NB4 (cell line): Measurements from ENCODE around the gene PELI2.

Source experiments
- CTCF ChIP-seq: IDR thresholded peaks from one replicate; pipeline ENCODE4 v1.5.1; 2012; ENCODE audit warnings: low read depth, low read length
- POLR2A ChIP-seq: IDR thresholded peaks from 2 replicates; pipeline ENCODE4 v1.6.1; 2011; ENCODE audit warnings: mild to moderate bottlenecking; ENCODE audit not compliant: insufficient read length; ENCODE audit errors: extremely low read depth

DNA sequence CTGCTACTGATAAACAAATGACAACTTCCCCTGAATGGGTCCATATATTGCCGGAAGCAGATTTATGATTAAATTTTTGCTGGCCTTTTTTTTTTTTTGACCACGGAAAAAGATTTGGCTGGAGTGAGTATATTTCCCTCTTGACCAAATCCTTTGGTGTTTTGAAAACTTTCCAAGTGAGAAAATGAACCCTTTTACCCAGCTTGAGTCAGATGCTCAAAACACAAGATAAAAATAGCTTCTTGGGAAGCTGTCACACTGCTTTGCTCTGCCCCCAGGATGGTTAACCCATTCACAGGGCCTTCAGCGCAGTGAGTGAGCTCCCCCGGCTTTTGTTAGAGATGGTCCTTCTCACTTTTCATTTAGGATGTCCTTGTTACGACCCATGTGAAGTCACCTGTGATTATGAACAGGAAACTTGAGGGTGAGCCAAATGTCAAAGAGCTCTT, 224.3 kb downstream of the PELI2 start:
- TF ChIP-seq CTCF (no peak), POLR2A (no peak)
